Measurements from ENCODE around the gene EGFL8.

DNA sequence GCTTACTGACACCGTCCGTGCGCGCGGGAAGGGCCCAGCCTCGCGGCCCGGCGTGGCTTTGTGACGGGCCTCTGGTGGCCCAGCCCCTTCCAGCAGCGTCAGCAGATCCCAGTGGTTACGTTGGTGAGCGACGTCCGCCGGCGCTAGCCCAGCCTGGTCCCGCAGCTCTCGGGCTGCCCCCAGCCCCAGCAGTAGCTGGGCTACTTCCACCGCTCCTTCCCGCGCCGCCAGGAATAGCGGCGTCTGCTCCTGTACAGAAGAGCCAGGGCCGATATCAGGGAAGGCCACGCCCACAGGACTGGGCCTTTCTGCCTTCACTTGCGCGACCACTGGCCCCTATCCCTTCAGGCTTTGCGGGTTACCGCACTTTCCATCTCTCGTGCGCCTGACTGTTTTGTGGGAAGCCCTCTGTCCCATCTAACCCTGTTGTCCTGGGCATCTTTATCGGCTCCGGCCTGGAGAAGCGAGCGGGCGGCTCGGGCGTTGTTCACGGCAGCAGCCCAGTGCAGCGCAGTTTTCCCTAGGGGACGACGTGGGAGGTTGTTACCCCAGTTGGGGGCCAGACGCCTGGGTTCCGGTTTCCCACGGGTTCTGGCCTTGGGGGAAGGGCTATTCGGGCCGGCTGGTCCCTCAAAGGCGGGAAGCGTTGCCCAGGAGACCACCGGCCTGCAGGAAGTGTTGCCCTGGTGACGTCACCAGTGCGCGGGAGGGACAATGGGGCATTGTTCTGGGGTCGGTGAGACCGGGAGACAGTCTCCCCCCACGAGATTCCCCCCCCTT, 31.7 kb downstream of the EGFL8 start:
- no peak for TF ChIP-seq CTCF (IDR thresholded peaks at IDR 0.05; ENCODE audit: low read depth, low read length)
- TF ChIP-seq EZH2phosphoT487 (IDR thresholded peaks at IDR 0.05; ENCODE audit: low read depth): no peak
